ENCODE results near the gene NOS3.

NOS3 gene

GRCh38 chr7:150978126-150978789 is 12.6 kb upstream of the NOS3 start, which contains the start of gene KCNH2:
Gene KCNH2, minus strand, starts transcription at chr7:150978321. Its CDS starts 408 bp downstream, at chr7:150977913.
- TF ChIP-seq CTCF (IDR thresholded peaks at IDR 0.05; ENCODE audit: low read depth, low read length), result no peak
- no peak within 1 kb of the TSS for H3K4me3 ChIP-seq (ENCODE audit: low read depth, low read length)

GRCh38 chr7:150979713-150980390 is 11.0 kb upstream of the NOS3 start:
- H3K4me3 ChIP-seq (ENCODE audit: low read depth, low read length), result no peak overlapping the region
- no peak for TF ChIP-seq CTCF (IDR thresholded peaks at IDR 0.05; ENCODE audit: low read depth, low read length)

- no peak overlapping the region for H3K4me3 ChIP-seq (ENCODE audit: low read depth, low read length)
- TF ChIP-seq CTCF (IDR thresholded peaks at IDR 0.05; ENCODE audit: low read depth, low read length), result no peak
Observed at GRCh38 chr7:150980663-150981062, 10.2 kb upstream of the NOS3 start.

- TF ChIP-seq CTCF (IDR thresholded peaks at IDR 0.05; ENCODE audit: low read depth, low read length), result no peak
- no peak overlapping the region for H3K4me3 ChIP-seq (ENCODE audit: low read depth, low read length)
Observed at GRCh38 chr7:150981644-150982043, 9.2 kb upstream of the NOS3 start.

- H3K4me3 ChIP-seq (ENCODE audit: low read depth, low read length), result no peak overlapping the region
- TF ChIP-seq CTCF (IDR thresholded peaks at IDR 0.05; ENCODE audit: low read depth, low read length), result no peak
Observed at GRCh38 chr7:150982351-150982750, 8.5 kb upstream of the NOS3 start.

GRCh38 chr7:150983893-150984368 is 6.9 kb upstream of the NOS3 start:
- H3K4me3 ChIP-seq (ENCODE audit: low read depth, low read length), result no peak overlapping the region
- TF ChIP-seq CTCF (IDR thresholded peaks at IDR 0.05; ENCODE audit: low read depth, low read length), result no peak

GRCh38 chr7:150986099-150986512 is 4.7 kb upstream of the NOS3 start:
- peak; percentile 82 for TF ChIP-seq CTCF (IDR thresholded peaks at IDR 0.05; ENCODE audit: low read depth, low read length)
- H3K4me3 ChIP-seq (ENCODE audit: low read depth, low read length), result no peak overlapping the region
